NCI-H82 (cell line): Measurements from ENCODE around the gene TUT1.
"Not testable (repeated sequence)": the region's sequence is repeated elsewhere in the genome, so short reads cannot be mapped to it uniquely, and the experiment has no call there.

Experiments used
- DNase-seq: peaks from one replicate; lab custom pipeline; 2025; lab: John Stamatoyannopoulos, UW

The TUT1 gene, protein sequence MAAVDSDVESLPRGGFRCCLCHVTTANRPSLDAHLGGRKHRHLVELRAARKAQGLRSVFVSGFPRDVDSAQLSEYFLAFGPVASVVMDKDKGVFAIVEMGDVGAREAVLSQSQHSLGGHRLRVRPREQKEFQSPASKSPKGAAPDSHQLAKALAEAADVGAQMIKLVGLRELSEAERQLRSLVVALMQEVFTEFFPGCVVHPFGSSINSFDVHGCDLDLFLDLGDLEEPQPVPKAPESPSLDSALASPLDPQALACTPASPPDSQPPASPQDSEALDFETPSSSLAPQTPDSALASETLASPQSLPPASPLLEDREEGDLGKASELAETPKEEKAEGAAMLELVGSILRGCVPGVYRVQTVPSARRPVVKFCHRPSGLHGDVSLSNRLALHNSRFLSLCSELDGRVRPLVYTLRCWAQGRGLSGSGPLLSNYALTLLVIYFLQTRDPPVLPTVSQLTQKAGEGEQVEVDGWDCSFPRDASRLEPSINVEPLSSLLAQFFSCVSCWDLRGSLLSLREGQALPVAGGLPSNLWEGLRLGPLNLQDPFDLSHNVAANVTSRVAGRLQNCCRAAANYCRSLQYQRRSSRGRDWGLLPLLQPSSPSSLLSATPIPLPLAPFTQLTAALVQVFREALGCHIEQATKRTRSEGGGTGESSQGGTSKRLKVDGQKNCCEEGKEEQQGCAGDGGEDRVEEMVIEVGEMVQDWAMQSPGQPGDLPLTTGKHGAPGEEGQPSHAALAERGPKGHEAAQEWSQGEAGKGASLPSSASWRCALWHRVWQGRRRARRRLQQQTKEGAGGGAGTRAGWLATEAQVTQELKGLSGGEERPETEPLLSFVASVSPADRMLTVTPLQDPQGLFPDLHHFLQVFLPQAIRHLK

DNA sequence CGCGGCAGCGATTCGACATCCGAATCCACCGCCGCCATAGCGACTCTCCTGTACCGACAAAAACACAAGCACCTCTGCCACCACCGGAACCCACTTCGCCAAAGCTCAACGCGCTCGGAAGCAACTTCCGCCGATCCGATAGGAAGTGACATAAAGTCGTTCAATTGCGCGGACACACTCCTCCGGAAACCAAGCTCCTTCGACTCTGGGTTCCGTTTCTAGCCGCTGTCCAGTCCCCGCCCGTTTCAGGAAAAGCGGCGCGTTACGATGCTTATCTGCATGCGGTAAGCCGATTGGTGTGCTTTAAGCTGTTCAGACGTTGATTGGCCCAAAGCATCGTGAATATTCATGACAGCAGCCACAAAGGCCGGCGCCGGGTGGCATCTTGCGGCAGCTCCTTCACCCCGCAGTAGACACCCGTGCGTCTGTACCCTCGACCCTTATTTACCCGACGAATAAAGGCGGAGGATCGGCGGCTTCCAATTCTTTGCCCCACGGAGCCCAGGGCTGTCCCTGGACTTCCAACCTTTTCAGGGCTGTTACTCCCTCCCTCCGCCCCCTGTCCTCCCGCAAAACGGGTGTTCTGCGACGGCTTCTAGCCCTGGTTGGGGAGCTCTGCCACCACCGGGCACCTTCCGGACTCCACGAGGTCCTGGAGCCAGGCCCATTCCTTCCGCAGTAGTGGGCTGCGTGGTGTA, at the start of gene TUT1:
TUT1 (minus strand) TSS at position 76 of the 698 bp plus-strand sequence; CDS start at position 38, 38 bp downstream.
- peak; percentile 99 for DNase-seq

DNA sequence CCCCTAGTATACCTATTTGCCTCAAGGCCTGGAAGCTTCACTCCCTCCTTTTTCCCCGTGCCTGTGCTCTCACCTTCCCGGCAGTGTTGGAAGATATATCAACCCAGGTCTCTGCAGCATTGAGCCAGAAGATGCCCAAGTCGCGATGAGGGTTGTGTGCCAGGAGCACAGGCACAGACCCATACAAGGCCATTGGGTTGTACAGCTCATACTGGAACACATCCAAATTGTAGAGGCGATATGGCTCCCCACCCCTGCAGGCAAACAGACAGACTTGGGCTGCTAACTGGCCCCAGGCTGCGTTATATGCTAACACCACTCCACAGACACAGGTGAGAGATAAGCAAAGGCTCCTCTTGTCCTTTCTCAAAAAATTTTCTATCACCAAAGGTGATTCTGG, 41.2 kb upstream of the TUT1 start:
- DNase-seq = no peak

DNA sequence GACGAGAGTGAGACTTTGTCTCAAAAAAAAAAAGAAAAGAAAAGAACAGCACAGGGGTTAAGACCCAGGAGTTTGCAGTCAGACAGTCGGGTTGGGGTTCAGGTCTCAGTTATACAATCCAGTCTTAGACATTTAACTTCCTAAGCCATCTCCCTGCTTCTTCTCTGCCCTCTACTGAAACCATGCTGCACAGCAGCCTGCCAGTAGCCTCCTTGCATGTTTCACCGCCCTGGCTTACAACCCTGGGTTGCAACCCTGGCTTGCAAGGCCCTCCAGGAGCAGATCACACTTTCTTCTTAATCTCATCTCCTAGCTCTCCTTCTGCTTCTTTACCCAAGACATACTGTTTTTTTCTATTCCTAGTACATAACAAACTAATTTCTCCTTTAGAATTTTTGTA, 36.4 kb upstream of the TUT1 start:
- DNase-seq = no peak

DNA sequence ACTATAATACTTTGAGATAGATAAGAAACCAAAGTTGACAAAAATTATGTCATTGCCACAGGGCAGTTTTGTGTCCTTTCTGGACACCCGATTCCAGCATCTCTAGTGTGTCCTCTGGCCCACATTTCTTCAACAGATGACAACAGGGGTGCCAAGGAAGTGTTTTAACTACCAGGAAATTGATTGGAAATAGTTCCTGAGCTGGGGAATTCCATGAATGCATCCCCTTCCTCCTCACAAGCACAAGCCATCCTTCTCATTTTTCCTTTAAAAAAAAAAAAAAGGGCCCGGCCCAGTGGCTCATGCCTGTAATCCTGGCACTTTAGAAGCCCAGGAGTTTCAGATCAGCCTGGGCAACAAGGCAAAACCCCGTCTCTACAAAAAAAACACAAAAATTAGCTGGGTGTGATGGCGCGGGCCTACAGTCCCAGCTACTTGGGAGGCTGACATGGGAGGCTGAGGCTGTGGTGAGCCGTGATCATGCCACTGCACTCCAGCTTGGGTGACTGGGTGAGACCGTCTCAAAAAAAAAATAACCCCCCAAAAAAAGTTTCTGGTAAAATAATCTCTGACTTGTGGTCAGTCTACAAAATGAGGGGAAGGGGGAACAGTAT, 31.3 kb upstream of the TUT1 start:
- no peak for DNase-seq

DNA sequence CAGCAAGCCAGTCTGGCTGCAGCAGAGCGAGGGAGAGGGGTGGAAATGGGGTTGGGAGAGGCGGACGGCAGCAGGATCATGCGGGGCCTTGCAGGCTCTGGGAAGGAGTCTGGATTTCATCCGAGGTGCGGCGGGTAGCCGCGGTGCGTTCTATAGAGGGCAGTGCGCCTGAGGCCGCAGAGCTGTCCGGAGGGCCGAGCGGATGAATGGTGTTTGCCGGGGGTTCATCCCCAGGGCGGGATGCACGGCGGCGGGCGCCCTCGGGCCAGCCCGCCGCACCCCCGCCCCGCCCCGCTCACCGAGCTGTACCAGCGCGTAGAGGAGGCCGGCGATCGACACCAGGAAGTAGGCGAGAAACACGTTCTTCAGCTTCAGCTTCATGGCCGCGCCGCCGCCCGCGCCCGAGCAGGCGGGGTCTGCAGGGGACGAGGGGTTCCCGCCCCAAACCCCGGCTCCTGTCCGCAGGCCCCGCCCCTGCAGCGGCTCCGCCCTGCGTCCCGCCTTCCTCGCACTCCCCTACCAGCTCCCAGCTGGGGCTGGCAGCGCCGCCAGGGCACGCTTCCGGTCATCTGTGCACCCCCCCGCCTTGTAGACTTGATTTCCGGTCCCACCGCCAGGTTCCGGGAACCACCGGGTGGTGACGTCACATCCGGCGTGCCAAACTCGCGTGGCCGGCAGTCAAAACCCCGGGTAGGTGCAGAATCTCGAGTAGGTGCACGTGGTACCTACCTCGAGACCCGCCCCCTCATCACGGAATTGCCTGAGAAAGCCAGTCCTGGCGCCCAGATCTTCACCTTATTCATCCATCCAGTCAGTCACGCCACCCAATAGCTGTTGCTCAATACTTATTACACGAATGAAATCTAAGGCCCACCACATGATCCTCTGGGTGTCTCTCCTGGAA, 30.5 kb upstream of the TUT1 start, which contains the start of gene B3GAT3:
B3GAT3 (minus strand) TSS at position 420 of the 904 bp plus-strand sequence; CDS start at position 381, 39 bp downstream.
- DNase-seq = peak; percentile 98

DNA sequence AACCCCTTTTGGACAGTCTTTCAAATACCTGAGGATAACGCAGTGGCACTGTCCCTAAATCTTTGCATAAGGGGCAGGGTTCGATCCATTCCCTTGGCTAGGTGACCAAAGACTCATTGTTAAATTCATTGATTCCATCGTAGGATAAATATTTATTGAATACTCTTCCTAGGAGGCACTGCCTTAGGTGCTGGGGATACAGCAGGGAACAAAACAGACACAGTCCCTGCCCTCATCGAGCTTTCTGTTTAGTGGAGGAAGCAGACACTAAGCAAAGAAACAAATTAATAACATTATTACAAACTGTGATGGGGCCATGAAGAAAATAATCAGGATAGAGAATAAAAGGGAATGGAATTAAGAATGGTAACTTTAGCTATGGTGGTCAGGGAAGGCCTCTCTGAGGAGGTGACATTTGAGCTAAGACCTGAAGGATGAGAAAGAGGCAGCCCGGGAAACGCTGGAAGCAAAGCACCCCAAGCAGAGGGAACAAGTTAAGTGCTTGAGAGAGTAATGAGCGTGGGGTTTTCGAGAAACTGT, 29.8 kb upstream of the TUT1 start:
- no peak for DNase-seq

DNA sequence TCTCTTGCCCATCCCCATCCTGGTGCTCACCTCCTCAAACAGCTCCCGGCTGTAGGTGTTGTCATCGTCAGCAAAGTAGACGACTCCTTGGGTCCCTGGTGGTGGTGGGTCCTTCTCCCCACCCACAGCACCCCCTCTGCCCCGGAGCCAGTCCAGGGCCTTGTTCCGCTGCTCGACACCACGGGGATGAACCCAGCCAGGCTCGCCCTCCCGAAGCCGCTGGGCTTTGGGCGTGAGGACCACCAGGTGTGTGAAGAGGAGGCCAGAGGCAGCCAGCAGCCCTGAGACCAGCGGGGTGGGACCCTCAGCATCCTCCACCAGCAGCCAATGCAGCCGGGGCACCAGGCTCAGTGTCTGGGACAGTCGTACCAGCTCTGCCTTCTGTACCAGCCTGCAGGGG, 25.6 kb upstream of the TUT1 start:
- DNase-seq = not testable (repeated sequence)

DNA sequence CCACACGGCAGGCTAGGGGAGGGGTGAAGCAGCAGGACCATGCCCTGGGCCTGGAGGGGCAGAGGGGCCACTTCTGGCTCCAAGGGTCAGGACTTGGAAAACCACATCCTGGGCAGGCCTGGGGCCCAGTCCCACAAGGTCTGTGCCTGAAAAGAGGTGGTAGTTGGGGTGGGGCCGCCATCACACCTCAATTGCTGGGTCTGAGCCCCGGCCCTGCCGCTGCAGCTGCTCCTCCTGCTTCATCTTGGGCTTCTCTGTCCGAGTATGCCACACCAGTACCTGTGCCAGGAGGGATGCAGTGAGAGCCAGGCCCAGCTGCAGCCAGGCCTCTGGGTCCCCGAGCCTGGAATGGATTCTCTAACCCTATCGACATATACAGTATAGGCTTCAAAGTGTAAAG, 24.2 kb upstream of the TUT1 start:
- no peak for DNase-seq

DNA sequence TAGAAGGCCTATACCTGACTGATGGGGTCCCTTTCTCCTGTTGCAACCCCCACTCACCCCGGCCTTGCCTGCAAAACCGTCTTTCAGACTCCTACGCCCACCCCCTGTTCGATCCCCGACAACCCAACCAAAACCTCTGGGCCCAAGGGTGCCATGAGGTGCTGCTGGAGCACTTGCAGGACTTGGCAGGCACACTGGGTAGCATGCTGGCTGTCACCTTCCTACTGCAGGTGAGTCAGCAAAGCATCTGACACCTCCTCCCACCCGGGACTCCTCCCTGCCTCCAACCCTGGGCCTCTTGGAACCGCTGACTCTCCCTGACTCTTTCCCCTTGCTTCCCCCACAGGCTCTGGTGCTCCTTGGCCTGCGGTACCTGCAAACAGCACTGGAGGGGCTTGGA, 23.0 kb upstream of the TUT1 start:
- DNase-seq = no peak

DNA sequence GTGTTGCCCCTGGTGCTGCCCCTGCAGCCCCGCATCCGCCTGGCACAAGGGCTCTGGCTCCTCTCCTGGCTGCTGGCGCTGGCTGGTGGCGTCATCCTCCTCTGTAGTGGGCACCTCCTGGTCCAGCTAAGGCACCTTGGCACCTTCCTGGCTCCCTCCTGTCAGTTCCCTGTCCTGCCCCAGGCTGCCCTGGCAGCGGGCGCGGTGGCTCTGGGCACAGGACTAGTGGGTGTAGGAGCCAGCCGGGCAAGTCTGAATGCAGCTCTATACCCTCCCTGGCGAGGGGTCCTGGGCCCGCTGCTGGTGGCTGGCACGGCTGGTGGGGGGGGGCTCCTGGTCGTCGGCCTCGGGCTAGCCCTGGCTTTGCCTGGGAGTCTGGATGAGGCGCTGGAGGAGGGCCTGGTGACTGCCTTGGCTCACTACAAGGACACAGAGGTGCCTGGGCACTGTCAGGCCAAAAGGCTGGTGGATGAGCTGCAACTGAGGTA, 22.0 kb upstream of the TUT1 start:
- DNase-seq = no peak

DNA sequence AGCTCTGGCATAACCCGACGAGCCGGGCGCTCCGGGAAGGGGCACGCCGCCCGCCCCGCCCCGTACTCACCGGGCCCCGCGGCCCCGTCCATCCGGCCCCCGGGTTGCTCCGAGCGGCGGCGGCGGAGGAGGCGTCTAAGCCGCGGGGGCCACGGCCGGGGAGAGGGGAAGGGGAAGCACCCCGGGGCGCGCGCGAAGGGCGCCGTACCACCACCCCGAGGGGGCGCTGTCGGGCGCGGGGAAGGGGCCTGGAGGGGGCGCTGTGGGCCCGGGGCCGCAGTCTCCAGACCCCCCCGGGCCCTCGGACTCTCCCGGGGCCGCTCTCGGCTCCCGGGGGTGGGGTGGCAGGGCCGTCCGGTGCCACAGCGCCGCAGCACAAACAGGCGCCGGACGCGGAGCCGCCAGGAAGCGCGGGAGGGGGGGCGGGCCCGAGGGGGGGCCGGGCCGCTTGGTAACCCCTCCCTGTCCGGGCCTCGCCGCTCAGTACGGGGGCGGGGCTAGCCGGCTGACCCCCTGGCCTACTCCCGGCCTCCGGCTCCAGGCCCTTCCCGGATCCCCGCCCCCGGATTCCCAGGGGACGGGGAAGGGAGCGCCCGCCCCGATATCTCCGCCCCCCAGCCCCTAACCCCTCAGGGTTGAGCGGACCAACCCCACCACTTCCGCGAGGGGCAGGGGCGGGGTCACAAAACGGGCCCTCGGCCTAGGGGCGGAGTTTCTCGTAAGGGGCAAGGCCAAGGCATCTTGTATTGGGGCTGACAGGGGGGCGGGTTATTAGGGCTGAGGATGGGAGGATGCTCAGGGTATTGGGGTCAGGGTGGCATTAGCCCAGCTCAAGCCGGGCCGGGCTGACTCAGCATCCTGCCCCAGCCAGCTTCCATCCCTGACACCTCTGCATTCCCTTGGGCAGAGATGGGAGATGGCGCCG, 21.3 kb upstream of the TUT1 start, which contains the start of the genes EML3 and ROM1:
EML3 (minus strand) TSS at position 410 of the 925 bp plus-strand sequence; CDS start at position 92, 318 bp downstream.
ROM1 (plus strand) TSS at position 892 of the 925 bp plus-strand sequence; CDS start at position 917, 25 bp downstream.
- peak; percentile 96 for DNase-seq

DNA sequence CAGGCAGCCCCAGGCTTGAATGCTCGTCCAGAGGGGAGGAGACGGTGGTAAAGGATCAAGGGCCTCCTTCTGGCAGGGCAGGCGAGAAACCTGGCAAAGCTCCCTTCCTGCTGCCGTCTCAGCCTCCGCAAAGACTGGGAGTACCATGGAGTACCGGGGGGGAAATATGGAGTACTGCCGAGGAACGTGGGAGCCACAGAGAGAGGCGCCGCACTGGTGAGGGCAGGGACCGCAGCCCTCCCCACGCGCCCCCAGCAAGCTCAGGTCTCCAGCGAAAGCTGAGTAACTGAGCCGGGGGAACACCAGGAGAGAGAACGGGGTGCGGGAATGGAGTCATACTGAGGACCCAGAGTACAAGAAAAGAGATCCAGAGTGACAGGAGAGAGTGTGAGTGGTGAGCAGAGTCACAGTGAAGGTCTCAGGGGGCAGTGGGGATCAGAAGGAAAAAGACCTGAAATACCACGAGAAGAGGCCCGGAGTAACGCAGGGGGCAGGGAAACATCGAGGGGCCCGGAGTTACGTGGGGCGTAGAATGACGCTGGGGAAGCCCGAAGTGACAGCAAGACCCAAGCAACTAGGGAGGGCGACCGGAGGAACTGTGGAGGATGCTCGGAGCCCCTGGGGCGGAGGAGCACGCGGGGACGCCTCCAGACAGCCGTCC, 20.5 kb upstream of the TUT1 start:
- DNase-seq = peak; percentile 68

DNA sequence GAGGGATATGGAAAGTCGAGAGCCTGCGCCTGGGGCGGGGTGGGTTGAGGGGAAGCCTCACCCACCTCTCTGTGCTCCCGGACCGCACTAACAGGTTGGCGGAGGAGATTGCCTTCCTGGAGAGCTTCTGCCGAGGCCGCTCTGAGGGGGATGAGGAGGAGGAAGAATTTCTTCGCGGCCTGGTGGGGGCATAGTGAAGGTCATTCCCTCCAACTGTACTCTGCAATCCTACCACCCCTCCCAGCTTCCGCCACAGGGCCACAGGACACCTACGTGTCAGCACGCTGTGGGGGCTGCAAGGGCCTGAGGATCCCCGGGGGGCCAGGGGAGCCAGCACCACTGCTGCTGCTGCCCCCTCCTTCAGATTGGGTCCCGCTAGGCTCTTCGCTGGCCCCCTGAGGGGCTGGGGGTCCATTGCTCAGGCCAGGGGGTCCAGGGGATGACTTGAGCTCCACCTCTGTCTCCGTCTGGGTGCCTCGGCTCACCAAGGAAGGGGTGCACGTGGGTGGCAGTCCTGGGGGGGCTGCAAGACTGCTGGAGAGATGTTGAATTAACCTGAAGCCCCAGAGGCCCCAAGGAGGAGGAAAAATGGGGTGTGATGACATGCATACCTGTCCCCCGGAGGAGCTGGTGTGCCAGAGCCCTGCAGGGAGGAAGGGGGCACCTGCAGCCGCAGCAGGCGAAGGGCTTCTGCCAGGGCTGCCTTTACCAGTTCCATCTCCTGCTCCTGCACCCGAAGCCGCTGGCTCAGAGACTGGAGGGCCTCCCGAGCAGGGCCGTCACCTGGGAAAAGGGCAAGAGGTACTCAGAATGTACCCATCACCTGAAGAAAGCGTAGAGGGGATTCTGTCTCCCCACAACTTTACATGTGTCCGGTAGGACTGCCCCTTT, 19.7 kb upstream of the TUT1 start:
- no peak for DNase-seq

DNA sequence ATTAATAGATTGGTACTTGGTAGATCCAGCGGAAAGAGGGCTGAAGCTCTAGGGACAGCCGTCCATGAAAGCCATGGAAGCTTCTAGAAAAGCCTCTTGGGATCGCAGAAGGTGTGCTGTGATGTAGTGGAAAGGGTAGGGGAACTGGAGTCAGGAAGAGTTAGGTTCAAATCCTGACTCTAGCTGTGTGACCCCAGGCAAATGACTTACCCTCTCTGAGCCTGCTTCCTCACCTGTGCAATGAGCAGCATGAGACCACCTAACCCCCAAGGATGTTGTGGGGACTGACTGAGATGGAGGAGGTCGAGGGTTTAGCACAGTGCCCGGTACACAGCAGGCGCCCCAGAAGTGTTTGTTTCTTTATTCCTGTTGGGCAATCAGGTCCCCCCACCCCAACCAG, 19.1 kb upstream of the TUT1 start:
- DNase-seq = no peak

DNA sequence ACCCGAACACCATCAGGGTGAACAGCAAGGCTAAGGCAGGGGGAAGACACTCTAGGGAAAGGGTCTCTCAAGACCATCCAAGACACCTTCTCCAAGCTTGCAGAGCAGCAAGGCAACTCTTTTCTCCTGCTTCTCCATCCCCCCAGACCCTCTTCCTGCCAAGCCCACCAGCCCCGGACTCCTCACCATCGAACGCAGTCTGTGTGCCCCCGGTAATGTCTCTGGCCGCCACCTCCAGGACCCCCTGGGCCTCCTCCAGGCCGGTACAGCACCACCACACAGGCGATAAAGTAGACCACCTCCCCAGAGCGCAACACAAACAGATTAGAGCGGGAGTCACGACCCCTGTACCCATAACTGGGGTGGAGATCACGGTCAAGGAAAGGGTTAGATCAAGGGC, 17.5 kb upstream of the TUT1 start:
- no peak for DNase-seq

DNA sequence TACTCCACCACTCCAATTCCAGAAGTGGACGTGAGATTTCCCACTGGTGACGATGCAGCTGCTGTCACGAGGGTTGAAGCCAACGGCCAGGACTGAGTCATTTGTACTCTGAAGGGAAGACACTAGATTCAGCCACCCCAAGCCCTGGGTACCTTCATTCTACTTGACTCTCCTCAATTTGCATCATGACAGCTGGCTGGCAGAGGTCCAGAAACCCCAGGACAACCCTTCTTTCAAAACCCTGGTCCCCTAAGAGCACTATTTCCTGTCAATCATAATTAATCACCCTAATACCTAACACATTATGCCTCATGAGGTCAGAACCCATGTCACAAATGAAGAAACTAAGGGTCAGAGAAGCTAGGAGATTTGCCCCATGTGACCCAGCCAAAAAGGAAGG, 16.4 kb upstream of the TUT1 start:
- DNase-seq = peak; percentile 19

DNA sequence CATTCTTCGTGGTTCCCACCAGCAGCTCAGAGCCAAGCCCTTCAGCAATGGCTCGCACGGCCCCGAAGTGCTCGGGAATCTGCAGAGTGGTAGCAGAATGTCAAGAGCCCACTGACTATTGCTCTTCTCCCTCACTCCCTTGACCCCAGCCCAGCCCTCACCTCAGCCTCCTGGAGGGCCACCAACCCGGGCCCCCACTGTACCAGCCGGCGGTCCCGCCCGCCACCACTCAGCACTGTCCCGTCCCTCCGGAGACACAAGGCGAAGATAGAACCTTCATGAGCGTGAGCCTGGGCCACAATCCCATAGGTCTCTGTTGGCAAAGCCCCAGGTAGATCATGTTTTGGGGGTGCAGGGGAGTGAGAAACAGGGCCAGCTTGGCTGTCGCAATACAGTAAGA, 14.6 kb upstream of the TUT1 start:
- no peak for DNase-seq
